ENCODE results near the gene TNFRSF12A. TPM values are rescaled to one million over a fixed set of nuclear protein-coding genes. Genes with fewer than 3 reads are reported as not detected.
A peak's percentile ranks its signal among the peaks of the same experiment; 100 is the strongest.

The TNFRSF12A gene
- total and polyA plus RNA-seq, 2 experiments from 2014 or later = 115 to 142 TPM

- no peak for DNase-seq (ENCODE audit: low read depth in 1 of 2, low spot score in 1 of 2)
Measured at GRCh38 chr16:3013491-3013951, 6.6 kb upstream of the TNFRSF12A start.

GRCh38 chr16:3013998-3014690 lies 6.0 kb upstream of the TNFRSF12A start:
- Histone ChIP-seq H3K9me3 (ENCODE audit: low read depth) (no peaks in the 10 kb centered on the region), H3K36me3 (no peaks in the 10 kb centered on the region), H3K27me3 (no peaks in the 10 kb centered on the region), H3K4me3 (no peak overlapping the region), H3K27ac (no peak overlapping the region), H3K4me1 (ENCODE audit: low read depth) (peaks cover 31% of the 10 kb centered on the region)
- no peak for DNase-seq (ENCODE audit: low read depth in 1 of 2, low spot score in 1 of 2)
- TF ChIP-seq, protein P1, sequence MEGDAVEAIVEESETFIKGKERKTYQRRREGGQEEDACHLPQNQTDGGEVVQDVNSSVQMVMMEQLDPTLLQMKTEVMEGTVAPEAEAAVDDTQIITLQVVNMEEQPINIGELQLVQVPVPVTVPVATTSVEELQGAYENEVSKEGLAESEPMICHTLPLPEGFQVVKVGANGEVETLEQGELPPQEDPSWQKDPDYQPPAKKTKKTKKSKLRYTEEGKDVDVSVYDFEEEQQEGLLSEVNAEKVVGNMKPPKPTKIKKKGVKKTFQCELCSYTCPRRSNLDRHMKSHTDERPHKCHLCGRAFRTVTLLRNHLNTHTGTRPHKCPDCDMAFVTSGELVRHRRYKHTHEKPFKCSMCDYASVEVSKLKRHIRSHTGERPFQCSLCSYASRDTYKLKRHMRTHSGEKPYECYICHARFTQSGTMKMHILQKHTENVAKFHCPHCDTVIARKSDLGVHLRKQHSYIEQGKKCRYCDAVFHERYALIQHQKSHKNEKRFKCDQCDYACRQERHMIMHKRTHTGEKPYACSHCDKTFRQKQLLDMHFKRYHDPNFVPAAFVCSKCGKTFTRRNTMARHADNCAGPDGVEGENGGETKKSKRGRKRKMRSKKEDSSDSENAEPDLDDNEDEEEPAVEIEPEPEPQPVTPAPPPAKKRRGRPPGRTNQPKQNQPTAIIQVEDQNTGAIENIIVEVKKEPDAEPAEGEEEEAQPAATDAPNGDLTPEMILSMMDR (IDR thresholded peaks at IDR 0.05; ENCODE audit: low read depth, low read length) = no peak

More at GRCh38 chr16:3013491-3013951, 6.6 kb upstream of the TNFRSF12A start:
- no peaks in the 10 kb centered on the region for H3K27me3 ChIP-seq
- no peak overlapping the region for H3K27ac ChIP-seq
- H3K36me3 ChIP-seq = no peaks in the 10 kb centered on the region
- TF ChIP-seq, protein P1 (IDR thresholded peaks at IDR 0.05; ENCODE audit: low read depth, low read length) = no peak
- H3K9me3 ChIP-seq (ENCODE audit: low read depth) = no peaks in the 10 kb centered on the region
- H3K4me1 ChIP-seq (ENCODE audit: low read depth) = peaks cover 36% of the 10 kb centered on the region
- no peak overlapping the region for H3K4me3 ChIP-seq

- no peaks in the 10 kb centered on the region for H3K36me3 ChIP-seq
- H3K27me3 ChIP-seq = no peaks in the 10 kb centered on the region
- TF ChIP-seq, protein P1 (IDR thresholded peaks at IDR 0.05; ENCODE audit: low read depth, low read length) = no peak
- DNase-seq (ENCODE audit: low read depth in 1 of 2, low spot score in 1 of 2) = no peak
- H3K4me1 ChIP-seq (ENCODE audit: low read depth) = peaks cover 24% of the 10 kb centered on the region
- no peak overlapping the region for H3K4me3 ChIP-seq
- H3K9me3 ChIP-seq (ENCODE audit: low read depth) = no peaks in the 10 kb centered on the region
- H3K27ac ChIP-seq = no peak overlapping the region
Measured at GRCh38 chr16:3014971-3015370, 5.2 kb upstream of the TNFRSF12A start.

GRCh38 chr16:3015865-3016521 lies 4.2 kb upstream of the TNFRSF12A start:
- peaks cover 16% of the 10 kb centered on the region for H3K4me1 ChIP-seq (ENCODE audit: low read depth)
- TF ChIP-seq, protein P1 (IDR thresholded peaks at IDR 0.05; ENCODE audit: low read depth, low read length) = no peak
- no peaks in the 10 kb centered on the region for H3K27me3 ChIP-seq
- DNase-seq (ENCODE audit: low read depth in 1 of 2, low spot score in 1 of 2) = no peak
- H3K27ac ChIP-seq = no peak overlapping the region
- H3K4me3 ChIP-seq = no peak overlapping the region
- H3K36me3 ChIP-seq = no peaks in the 10 kb centered on the region
- H3K9me3 ChIP-seq (ENCODE audit: low read depth) = no peaks in the 10 kb centered on the region

GRCh38 chr16:3017344-3017743 lies 2.8 kb upstream of the TNFRSF12A start:
- TF ChIP-seq, protein P1 (IDR thresholded peaks at IDR 0.05; ENCODE audit: low read depth, low read length) = no peak
- Histone ChIP-seq H3K36me3 (no peaks in the 10 kb centered on the region), H3K27ac (peak overlapping the region; percentile 87), H3K9me3 (ENCODE audit: low read depth) (no peaks in the 10 kb centered on the region), H3K4me1 (ENCODE audit: low read depth) (peaks cover 18% of the 10 kb centered on the region), H3K4me3 (peak overlapping the region; percentile 76), H3K27me3 (no peaks in the 10 kb centered on the region)
- DNase-seq (ENCODE audit: low read depth in 1 of 2, low spot score in 1 of 2) = no peak

Data from cardiac muscle cell (in vitro differentiated cells and primary cell).